A375 (cell line): ENCODE results near the gene STAM. TPM values are rescaled to one million over a fixed set of nuclear protein-coding genes. Genes with fewer than 3 reads are reported as not detected.

Experiments used
- small RNA-seq: library from RNA; depleted of rRNA; stranded (forward); fragments of <200 nt; gene quantifications from one replicate; pipeline ENCODE3, GENCODE V24; 2014
- total RNA-seq: library from RNA; depleted of rRNA; stranded (reverse); fragments of >200 nt; shearing (Covaris generic); gene quantifications from 2 replicates; pipeline ENCODE4 v1.2.3, GENCODE V29; 2014; rRNA removed

STAM gene
- 8.3 and 11.4 TPM in 2 replicates for total RNA-seq

GRCh38 chr10:17643755-17644484 is at the start of gene STAM:
TSS of gene STAM (plus strand) at chr10:17644151. CDS start at chr10:17644340, 189 bp downstream.

DNA sequence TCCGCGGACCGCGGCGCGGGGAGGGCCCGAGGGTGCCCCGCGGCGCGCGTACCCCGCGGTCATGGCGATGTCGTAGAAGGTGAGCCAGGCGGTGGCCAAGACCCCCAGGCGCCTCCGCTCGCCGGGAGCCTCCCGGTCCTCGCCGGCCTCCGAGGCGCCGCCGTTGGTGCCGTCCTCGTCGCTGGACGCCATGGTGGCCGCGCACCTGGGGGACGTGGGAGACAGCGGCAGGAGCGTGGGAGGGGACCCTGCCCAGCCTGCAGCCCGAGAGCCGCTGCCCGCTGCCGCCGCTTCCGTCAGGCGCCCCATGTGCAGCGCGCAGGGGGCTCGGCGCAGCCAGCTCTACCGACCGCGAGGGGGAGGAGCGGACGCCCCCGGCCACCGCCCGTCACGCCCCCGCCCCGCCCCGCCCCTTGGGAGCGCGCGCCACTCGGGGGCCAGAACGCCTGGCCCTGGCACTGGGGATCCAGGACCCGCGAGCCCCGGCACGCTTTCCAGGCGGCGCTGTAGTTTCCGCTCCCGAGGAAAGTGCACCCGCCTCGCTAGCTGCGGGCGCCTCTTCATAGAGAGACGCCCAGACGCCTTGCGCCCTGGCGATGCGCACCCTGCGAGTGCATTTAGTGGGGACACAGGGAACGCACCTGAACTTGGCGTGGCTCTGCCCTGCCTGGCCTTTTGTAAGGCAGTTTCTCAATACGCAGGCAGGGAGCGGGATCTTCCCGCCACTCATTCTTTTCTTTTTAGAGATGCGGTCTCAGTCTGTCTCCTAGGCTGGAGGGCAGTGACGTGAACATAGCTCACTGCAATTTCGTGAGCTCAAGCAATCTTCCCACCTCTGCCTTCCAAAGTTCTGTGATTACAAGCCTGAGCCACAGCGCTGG is 26.7 kb upstream of the STAM start, which contains the start of gene HACD1:
Gene HACD1, minus strand, starts transcription at position 344 of the 881 bp plus-strand sequence. Its CDS starts 35 bp downstream, at position 309.

DNA sequence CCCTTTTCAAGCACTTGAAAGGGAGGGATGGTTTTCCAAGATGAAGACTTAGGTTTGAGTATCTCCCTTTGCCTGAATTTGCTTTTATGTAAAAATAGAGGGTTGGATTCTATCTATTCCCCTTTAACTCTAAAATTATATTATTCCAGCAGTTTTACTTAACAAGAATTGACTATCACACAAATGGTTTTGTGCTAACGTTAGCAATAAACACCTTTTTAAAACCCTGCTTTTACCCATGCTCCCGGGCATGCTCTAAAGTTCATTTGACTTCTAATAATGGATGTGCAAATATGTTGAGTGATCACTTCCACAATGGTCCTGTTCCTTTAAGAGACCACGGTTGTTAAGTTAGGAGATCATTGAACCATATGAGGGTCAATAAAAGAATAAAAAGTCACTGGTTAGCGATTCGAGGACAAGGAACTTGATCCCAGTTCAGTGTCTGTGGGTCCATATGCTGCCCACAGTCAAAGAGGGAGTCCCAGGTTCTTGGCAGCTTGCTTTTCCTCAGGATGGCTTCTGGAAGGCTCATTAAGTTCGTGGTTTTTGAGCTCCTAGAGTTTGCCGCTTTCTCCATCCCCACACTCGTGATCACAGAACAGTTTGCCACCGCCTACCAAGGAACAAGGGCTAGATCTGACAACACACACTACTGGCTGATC is 108.0 kb downstream of the STAM start, which contains the start of gene TMEM236:
Gene TMEM236, plus strand, starts transcription at position 421 of the 665 bp plus-strand sequence. Its CDS starts 95 bp downstream, at position 516.

Small RNAs within 50 kb of the gene (small RNA-seq; reads per million reads assigned to genes)
- gene AC069542.2, result not detected

Other genes starting within 250 kb of the STAM start
- not detected in 2 replicates for gene ST8SIA6, start 189.6 kb upstream of the STAM start, total RNA-seq
- 17.4 and 22.0 TPM in 2 replicates for gene HACD1, start 26.8 kb upstream of the STAM start, total RNA-seq
- not detected in 2 replicates for gene TMEM236, start 108.0 kb downstream of the STAM start, total RNA-seq
- gene MRC1, start 165.2 kb downstream of the STAM start, total RNA-seq, result not detected in 2 replicates